Testis (tissue), 3 donors: Measurements from ENCODE around the gene PCNX3. TPM values are rescaled to one million over a fixed set of nuclear protein-coding genes. Genes with fewer than 3 reads are reported as not detected.

Experiments
- DNase-seq: peaks from one replicate; pipeline ENCODE4 v3.0.0-alpha.2; 2019
- H3K27ac ChIP-seq, 2 donors: fragments of 200-600 bp; sonication (generic); one replicate each; pipeline ENCODE4 v1.5.1; 2019
- H3K27me3 ChIP-seq: fragments of 200-600 bp; sonication (generic); one replicate; pipeline ENCODE4 v1.5.1; 2019
- H3K36me3 ChIP-seq: fragments of 200-600 bp; sonication (generic); one replicate; pipeline ENCODE4 v1.5.1; 2017; ENCODE audit warnings: low read depth; ENCODE audit errors: missing control alignments
- H3K4me1 ChIP-seq: fragments of 200-600 bp; sonication (generic); one replicate; pipeline ENCODE4 v1.5.1; 2019
- H3K4me3 ChIP-seq, 2 donors: fragments of 200-600 bp; sonication (generic); one replicate each; pipeline ENCODE4 v1.5.1; 2017 to 2019
- H3K9me3 ChIP-seq: fragments of 200-600 bp; sonication (generic); one replicate; pipeline ENCODE4 v1.5.1; 2017
- CTCF ChIP-seq, 3 experiments: fragments of 450-650 bp in 2 of 3; fragments of 200-600 bp in 1 of 3; sonication (generic) in 1 of 3; IDR thresholded peaks; one replicate each; pipeline ENCODE4 v1.5.1; 2016 to 2019; ENCODE audit warnings: antibody characterized with exemption in 3 of 3, mild to moderate bottlenecking in 2 of 3, moderate library complexity in 1 of 3
- POLR2A ChIP-seq: fragments of 450-650 bp; IDR thresholded peaks from one replicate; pipeline ENCODE4 v1.6.1; 2017; ENCODE audit warnings: antibody characterized with exemption, mild to moderate bottlenecking, moderate library complexity
- WGBS, 2 donors: methylation state at CpG; one replicate each; pipeline ENCODE4 v1.1.5; 2018; 5-methylcytosine and 5-hydroxymethylcytosine counted together
- intact Hi-C: fragments of 100-400 bp; cut with DNase I; formaldehyde crosslinking; loops from one replicate; pipeline ENCODE4 v1.15.1; 2023; ENCODE audit warnings: low total_unique reads
- polyA plus RNA-seq: library from polyadenylated mRNA; stranded (reverse); fragments of 350-450 nt; fragmentation: Illumina TruSeq; extraction: RNeasy Lipid Tissue Mini Kit (QIAGEN cat#74804); gene quantifications from one replicate; pipeline ENCODE4 v1.2.3, GENCODE V29; 2014; ENCODE audit warnings: low read depth, low replicate concordance; ENCODE audit not compliant: insufficient read depth
- total RNA-seq, 2 donors: library from RNA; depleted of rRNA; stranded (reverse); fragments of >200 nt; gene quantifications; one replicate each; pipeline ENCODE4 v1.2.3, GENCODE V29; 2016

The PCNX3 gene
- total and polyA plus RNA-seq, 3 donors from 2014 or later = 61.4 to 87.6 (median 78.4) TPM

- Histone ChIP-seq H3K9me3 (no peaks in the 10 kb centered on the region), H3K4me1 (peaks cover 51% of the 10 kb centered on the region), H3K27ac (peak overlapping the region; percentile 65 to 87), H3K36me3 (no peaks in the 10 kb centered on the region), H3K27me3 (no peaks in the 10 kb centered on the region), H3K4me3 (peak overlapping the region in 1 of 2 donors; percentile 69)
- WGBS, 2 donors = 7 to 22% methylated on average over 4 to 11 of the region's 11 CpGs
- no peak for DNase-seq
- TF ChIP-seq POLR2A (no peak), CTCF (IDR thresholded peaks at IDR 0.05) (no peak)
- intact Hi-C loops = no loop called here
Measured at GRCh38 chr11:65571940-65572339, 43.6 kb upstream of the PCNX3 start.

- H3K9me3 ChIP-seq = no peaks in the 10 kb centered on the region
- peaks cover 57% of the 10 kb centered on the region for H3K4me1 ChIP-seq
- H3K27me3 ChIP-seq = no peaks in the 10 kb centered on the region
- H3K36me3 ChIP-seq = no peaks in the 10 kb centered on the region
- peak; percentile 95 for DNase-seq
- no peak for TF ChIP-seq POLR2A
- peak within 1 kb of the TSS; percentile 68 to 69 for H3K4me3 ChIP-seq
- intact Hi-C loops = no loop called here
- 0 to 2% methylated on average over 28 to 79 of the region's 86 CpGs for WGBS, 2 donors
- H3K27ac ChIP-seq = peak within 1 kb of the TSS; percentile 65 to 87
Measured at GRCh38 chr11:65572356-65573051, 43.1 kb upstream of the PCNX3 start, which contains the start of gene FAM89B. Gene FAM89B (plus strand): TSS chr11:65572538. CDS start chr11:65572670, 132 bp downstream.

- H3K36me3 ChIP-seq = no peaks in the 10 kb centered on the region
- no peaks in the 10 kb centered on the region for H3K27me3 ChIP-seq
- no peaks in the 10 kb centered on the region for H3K9me3 ChIP-seq
- peak overlapping the region; percentile 68 to 69 for H3K4me3 ChIP-seq
- H3K27ac ChIP-seq = peak overlapping the region in 1 of 2 donors; percentile 92
- peaks cover 62% of the 10 kb centered on the region for H3K4me1 ChIP-seq
- intact Hi-C loops = no loop called here
- TF ChIP-seq POLR2A (no peak), CTCF (IDR thresholded peaks at IDR 0.05) (no peak)
- WGBS, 2 donors = 26 to 27% methylated on average over 15 to 22 of the region's 22 CpGs
- DNase-seq = no peak
Measured at GRCh38 chr11:65573391-65574079, 42.0 kb upstream of the PCNX3 start.

GRCh38 chr11:65574109-65574810 lies 41.3 kb upstream of the PCNX3 start:
- Histone ChIP-seq H3K4me3 (peak overlapping the region; percentile 57 to 68), H3K9me3 (no peaks in the 10 kb centered on the region), H3K27me3 (no peaks in the 10 kb centered on the region), H3K36me3 (no peaks in the 10 kb centered on the region), H3K4me1 (peaks cover 56% of the 10 kb centered on the region), H3K27ac (peak overlapping the region; percentile 84 to 92)
- 1 to 2% methylated on average over 10 to 67 of the region's 67 CpGs for WGBS, 2 donors
- TF ChIP-seq POLR2A (no peak), CTCF (IDR thresholded peaks at IDR 0.05) (peak; percentile 90 to 98 (median 93))
- intact Hi-C loops = no loop called here
- peak; percentile 85 for DNase-seq
